HEK293 (cell line): ENCODE results near the gene FRMPD4.

ENCODE experiments used
- BCL11A ChIP-seq: fragments of 450-650 bp; formaldehyde crosslinking; IDR thresholded peaks from 2 replicates; pipeline ENCODE4 v1.5.1; 2016; ENCODE audit warnings: low read depth, missing biosample characterization, missing genetic modification characterization
- BCL11B ChIP-seq: fragments of 450-650 bp; formaldehyde crosslinking; IDR thresholded peaks from 2 replicates; pipeline ENCODE4 v1.5.1; 2016; ENCODE audit warnings: low read depth, missing biosample characterization, missing genetic modification characterization
- PRDM1 ChIP-seq: fragments of 450-650 bp; formaldehyde crosslinking; IDR thresholded peaks from 2 replicates; pipeline ENCODE4; 2016; ENCODE audit warnings: missing biosample characterization, missing genetic modification characterization
- YY1 ChIP-seq: fragments of 450-650 bp; formaldehyde crosslinking; IDR thresholded peaks from 2 replicates; pipeline ENCODE4 v1.5.1; 2018; ENCODE audit warnings: missing biosample characterization, missing genetic modification characterization
- ZNF416 ChIP-seq: fragments of 450-650 bp; formaldehyde crosslinking; IDR thresholded peaks from 2 replicates; pipeline ENCODE4 v1.5.1; 2016; ENCODE audit warnings: missing biosample characterization, missing genetic modification characterization
- ZNF544 ChIP-seq: fragments of 450-650 bp; formaldehyde crosslinking; IDR thresholded peaks from 2 replicates; pipeline ENCODE4 v1.5.0; 2017; ENCODE audit warnings: missing biosample characterization, missing genetic modification characterization
- ZNF549 ChIP-seq: fragments of 450-650 bp; IDR thresholded peaks from 2 replicates; pipeline ENCODE4 v1.5.1; 2018; ENCODE audit warnings: missing biosample characterization, missing genetic modification characterization, mild to moderate bottlenecking, inconsistent platforms, moderate library complexity
- ZNF600 ChIP-seq: fragments of 450-650 bp; formaldehyde crosslinking; IDR thresholded peaks from 2 replicates; pipeline ENCODE4 v1.5.1; 2016; ENCODE audit warnings: missing biosample characterization, missing genetic modification characterization
- ZNF629 ChIP-seq: fragments of 450-650 bp; formaldehyde crosslinking; IDR thresholded peaks from 2 replicates; pipeline ENCODE4 v1.5.1; 2017; ENCODE audit warnings: missing biosample characterization, missing genetic modification characterization
- ZNF776 ChIP-seq: fragments of 450-650 bp; formaldehyde crosslinking; IDR thresholded peaks from 2 replicates; pipeline ENCODE4 v1.5.0; 2017; ENCODE audit warnings: missing biosample characterization, missing genetic modification characterization, borderline replicate concordance
- TF ChIP-seq, protein P1 (sequence below): fragments of 450-650 bp; formaldehyde crosslinking; IDR thresholded peaks from 2 replicates; pipeline ENCODE4 v1.5.1; 2016; ENCODE audit warnings: missing biosample characterization, missing genetic modification characterization
- TF ChIP-seq, protein P2 (sequence below): fragments of 450-650 bp; formaldehyde crosslinking; IDR thresholded peaks from 2 replicates; pipeline ENCODE4 v1.5.1; 2016; ENCODE audit warnings: missing biosample characterization, missing genetic modification characterization, borderline replicate concordance
- TF ChIP-seq, protein P3 (sequence below): fragments of 450-650 bp; formaldehyde crosslinking; IDR thresholded peaks from 2 replicates; pipeline ENCODE4 v1.5.1; 2016; ENCODE audit warnings: missing biosample characterization, missing genetic modification characterization
- TF ChIP-seq, protein P4 (sequence below): fragments of 450-650 bp; formaldehyde crosslinking; IDR thresholded peaks from 2 replicates; pipeline ENCODE4 v1.5.1; 2016; ENCODE audit warnings: missing biosample characterization, missing genetic modification characterization

DNA sequence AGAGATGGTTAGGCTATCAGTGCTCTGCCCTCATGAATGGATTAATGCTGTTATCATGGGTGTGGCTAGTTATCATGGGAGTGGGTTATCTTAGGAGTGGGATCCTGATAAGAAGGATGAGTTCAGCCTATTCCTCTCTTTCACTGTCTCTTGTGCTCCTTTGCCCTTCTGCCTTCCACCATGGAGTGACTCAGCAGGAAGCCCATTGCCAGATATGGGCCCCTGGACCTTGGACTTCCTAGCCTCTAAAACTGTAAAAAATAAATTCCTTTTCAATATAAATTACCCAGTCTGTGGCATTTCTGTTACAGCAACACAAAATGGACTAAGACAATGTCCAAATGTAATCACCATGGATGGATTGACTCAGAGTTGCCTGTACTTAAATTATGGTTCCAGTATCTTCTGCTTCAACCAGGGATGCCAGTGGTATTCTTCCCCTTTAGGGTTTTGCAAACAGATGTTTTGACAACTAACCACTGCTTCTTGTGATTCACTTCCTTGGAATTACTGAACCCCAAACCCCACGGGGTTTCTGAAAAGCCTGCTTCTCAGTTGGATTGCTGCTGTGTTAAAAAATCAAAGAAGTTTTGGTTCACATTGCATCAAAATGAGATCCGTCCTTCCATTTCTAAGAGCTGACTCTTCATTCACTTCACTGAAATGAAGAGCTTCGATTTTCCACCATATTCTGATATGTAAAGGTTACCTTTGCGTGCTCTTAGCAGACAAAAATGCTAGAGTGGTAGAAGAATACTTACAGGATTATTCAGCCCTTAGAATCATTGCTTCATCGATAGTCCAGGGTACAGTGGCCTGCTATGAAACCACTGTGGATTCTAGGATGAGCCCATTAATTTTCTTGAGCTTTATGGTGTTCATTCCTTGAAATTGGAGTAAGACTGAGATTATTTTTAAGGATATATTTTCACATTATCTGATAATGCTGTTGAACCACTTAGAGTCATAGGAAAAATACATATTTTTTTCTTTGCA, 107.7 kb downstream of the FRMPD4 start:
- TF ChIP-seq, protein P1, sequence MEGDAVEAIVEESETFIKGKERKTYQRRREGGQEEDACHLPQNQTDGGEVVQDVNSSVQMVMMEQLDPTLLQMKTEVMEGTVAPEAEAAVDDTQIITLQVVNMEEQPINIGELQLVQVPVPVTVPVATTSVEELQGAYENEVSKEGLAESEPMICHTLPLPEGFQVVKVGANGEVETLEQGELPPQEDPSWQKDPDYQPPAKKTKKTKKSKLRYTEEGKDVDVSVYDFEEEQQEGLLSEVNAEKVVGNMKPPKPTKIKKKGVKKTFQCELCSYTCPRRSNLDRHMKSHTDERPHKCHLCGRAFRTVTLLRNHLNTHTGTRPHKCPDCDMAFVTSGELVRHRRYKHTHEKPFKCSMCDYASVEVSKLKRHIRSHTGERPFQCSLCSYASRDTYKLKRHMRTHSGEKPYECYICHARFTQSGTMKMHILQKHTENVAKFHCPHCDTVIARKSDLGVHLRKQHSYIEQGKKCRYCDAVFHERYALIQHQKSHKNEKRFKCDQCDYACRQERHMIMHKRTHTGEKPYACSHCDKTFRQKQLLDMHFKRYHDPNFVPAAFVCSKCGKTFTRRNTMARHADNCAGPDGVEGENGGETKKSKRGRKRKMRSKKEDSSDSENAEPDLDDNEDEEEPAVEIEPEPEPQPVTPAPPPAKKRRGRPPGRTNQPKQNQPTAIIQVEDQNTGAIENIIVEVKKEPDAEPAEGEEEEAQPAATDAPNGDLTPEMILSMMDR (tag by site-specific recombination), result no peak
- TF ChIP-seq ZNF776 (tag by site-specific recombination) (no peak), ZNF544 (tag by site-specific recombination) (no peak), ZNF416 (tag by site-specific recombination) (no peak), ZNF629 (tag by site-specific recombination) (no peak), BCL11B (no peak), BCL11A (tag by site-specific recombination) (no peak), PRDM1 (tag by site-specific recombination) (no peak), ZNF549 (tag by site-specific recombination) (no peak), ZNF600 (tag by site-specific recombination) (no peak), YY1 (tag by site-specific recombination) (no peak)
- TF ChIP-seq, protein P2, sequence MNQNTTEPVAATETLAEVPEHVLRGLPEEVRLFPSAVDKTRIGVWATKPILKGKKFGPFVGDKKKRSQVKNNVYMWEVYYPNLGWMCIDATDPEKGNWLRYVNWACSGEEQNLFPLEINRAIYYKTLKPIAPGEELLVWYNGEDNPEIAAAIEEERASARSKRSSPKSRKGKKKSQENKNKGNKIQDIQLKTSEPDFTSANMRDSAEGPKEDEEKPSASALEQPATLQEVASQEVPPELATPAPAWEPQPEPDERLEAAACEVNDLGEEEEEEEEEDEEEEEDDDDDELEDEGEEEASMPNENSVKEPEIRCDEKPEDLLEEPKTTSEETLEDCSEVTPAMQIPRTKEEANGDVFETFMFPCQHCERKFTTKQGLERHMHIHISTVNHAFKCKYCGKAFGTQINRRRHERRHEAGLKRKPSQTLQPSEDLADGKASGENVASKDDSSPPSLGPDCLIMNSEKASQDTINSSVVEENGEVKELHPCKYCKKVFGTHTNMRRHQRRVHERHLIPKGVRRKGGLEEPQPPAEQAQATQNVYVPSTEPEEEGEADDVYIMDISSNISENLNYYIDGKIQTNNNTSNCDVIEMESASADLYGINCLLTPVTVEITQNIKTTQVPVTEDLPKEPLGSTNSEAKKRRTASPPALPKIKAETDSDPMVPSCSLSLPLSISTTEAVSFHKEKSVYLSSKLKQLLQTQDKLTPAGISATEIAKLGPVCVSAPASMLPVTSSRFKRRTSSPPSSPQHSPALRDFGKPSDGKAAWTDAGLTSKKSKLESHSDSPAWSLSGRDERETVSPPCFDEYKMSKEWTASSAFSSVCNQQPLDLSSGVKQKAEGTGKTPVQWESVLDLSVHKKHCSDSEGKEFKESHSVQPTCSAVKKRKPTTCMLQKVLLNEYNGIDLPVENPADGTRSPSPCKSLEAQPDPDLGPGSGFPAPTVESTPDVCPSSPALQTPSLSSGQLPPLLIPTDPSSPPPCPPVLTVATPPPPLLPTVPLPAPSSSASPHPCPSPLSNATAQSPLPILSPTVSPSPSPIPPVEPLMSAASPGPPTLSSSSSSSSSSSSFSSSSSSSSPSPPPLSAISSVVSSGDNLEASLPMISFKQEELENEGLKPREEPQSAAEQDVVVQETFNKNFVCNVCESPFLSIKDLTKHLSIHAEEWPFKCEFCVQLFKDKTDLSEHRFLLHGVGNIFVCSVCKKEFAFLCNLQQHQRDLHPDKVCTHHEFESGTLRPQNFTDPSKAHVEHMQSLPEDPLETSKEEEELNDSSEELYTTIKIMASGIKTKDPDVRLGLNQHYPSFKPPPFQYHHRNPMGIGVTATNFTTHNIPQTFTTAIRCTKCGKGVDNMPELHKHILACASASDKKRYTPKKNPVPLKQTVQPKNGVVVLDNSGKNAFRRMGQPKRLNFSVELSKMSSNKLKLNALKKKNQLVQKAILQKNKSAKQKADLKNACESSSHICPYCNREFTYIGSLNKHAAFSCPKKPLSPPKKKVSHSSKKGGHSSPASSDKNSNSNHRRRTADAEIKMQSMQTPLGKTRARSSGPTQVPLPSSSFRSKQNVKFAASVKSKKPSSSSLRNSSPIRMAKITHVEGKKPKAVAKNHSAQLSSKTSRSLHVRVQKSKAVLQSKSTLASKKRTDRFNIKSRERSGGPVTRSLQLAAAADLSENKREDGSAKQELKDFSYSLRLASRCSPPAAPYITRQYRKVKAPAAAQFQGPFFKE (tag by site-specific recombination), result no peak
- TF ChIP-seq, protein P3, sequence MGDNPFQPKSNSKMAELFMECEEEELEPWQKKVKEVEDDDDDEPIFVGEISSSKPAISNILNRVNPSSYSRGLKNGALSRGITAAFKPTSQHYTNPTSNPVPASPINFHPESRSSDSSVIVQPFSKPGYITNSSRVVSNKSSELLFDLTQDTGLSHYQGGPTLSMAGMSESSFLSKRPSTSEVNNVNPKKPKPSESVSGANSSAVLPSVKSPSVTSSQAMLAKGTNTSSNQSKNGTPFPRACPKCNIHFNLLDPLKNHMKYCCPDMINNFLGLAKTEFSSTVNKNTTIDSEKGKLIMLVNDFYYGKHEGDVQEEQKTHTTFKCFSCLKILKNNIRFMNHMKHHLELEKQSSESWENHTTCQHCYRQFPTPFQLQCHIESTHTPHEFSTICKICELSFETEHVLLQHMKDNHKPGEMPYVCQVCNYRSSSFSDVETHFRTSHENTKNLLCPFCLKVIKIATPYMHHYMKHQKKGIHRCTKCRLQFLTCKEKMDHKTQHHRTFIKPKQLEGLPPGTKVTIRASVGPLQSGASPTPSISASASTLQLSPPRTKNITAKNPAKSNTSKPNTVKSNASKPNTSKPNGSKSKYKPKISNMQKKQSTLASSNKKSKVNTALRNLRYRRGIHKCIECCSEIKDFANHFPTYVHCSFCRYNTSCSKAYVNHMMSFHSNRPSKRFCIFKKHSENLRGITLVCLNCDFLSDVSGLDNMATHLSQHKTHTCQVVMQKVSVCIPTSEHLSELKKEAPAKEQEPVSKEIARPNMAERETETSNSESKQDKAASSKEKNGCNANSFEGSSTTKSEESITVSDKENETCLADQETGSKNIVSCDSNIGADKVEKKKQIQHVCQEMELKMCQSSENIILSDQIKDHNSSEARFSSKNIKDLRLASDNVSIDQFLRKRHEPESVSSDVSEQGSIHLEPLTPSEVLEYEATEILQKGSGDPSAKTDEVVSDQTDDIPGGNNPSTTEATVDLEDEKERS, result no peak
- TF ChIP-seq, protein P4, sequence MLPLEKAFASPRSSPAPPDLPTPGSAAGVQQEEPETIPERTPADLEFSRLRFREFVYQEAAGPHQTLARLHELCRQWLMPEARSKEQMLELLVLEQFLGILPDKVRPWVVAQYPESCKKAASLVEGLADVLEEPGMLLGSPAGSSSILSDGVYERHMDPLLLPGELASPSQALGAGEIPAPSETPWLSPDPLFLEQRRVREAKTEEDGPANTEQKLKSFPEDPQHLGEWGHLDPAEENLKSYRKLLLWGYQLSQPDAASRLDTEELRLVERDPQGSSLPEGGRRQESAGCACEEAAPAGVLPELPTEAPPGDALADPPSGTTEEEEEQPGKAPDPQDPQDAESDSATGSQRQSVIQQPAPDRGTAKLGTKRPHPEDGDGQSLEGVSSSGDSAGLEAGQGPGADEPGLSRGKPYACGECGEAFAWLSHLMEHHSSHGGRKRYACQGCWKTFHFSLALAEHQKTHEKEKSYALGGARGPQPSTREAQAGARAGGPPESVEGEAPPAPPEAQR (tag by site-specific recombination), result no peak
